Peyer's patch (tissue), 4 donors: ENCODE results near the gene RPL32.
A peak's percentile ranks its signal among the peaks of the same experiment; 100 is the strongest.

Source experiments
- CTCF ChIP-seq, 6 experiments: fragments of 450-650 bp in 4 of 6; fragments of 200-600 bp in 2 of 6; sonication (generic) in 1 of 6; IDR thresholded peaks; one replicate each; pipeline ENCODE4 v1.5.1; 2017 to 2019; ENCODE audit warnings: antibody characterized with exemption in 6 of 6, mild to moderate bottlenecking in 3 of 6, moderate library complexity in 1 of 6
- POLR2A ChIP-seq, 2 donors: fragments of 450-650 bp; IDR thresholded peaks; one replicate each; pipeline ENCODE4 v1.5.1; 2017; ENCODE audit warnings: antibody characterized with exemption in 2 of 2, mild to moderate bottlenecking in 2 of 2, moderate library complexity in 2 of 2

GRCh38 chr3:12830785-12831156, 10.6 kb downstream of the RPL32 start:
- peak in 2 of 6 experiments; percentile 10 to 25 for TF ChIP-seq CTCF (IDR thresholded peaks at IDR 0.05)
- TF ChIP-seq POLR2A (IDR thresholded peaks at IDR 0.05) = no peak
